ENCODE results near the gene DNASE1. TPM values are rescaled to one million over a fixed set of nuclear protein-coding genes. Genes with fewer than 3 reads are reported as not detected.
A peak's percentile ranks its signal among the peaks of the same experiment; 100 is the strongest.
"Not testable (repeated sequence)": the region's sequence is repeated elsewhere in the genome, so short reads cannot be mapped to it uniquely, and the experiment has no call there.

DNASE1 gene
- total RNA-seq: 7.4 and 12.2 TPM in 2 replicates

GRCh38 chr16:3654249-3654991 is at the start of gene DNASE1:
Gene DNASE1, plus strand, starts transcription at chr16:3654691. Its CDS starts 683 bp downstream, at chr16:3655374.
- no peak for DNase-seq (ENCODE audit: low read depth)

DNA sequence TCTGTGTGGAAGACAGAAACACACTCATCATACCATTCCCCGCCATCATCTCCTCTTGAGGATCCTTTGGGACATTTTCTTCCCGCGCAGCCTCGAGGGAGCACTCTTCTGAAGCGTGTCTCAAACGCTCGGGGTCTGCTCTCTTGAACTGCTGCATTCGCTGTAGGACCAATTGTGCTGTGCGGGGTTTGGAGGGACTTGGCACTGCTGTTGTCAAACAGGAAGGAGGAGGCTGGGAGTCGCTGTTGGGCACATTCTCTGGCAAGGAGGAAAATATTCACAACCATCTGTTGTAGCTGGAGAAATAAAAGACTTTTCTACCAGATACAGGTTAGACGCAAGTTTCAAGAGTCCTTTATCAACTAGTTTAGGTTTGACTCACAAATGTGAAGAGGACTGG is 48.0 kb upstream of the DNASE1 start:
- no peak for TF ChIP-seq CTCF (conservative IDR thresholded peaks at IDR 0.05; ENCODE audit: low read depth, low read length)
- DNase-seq (ENCODE audit: low read depth): no peak

More at GRCh38 chr16:3654249-3654991, at the start of gene DNASE1:
- peak; percentile 74 for TF ChIP-seq CTCF (conservative IDR thresholded peaks at IDR 0.05; ENCODE audit: low read depth, low read length)
- no peak within 1 kb of the TSS for H3K4me3 ChIP-seq (ENCODE audit: low read depth, low read length)

GRCh38 chr16:3607161-3607560 is 47.3 kb upstream of the DNASE1 start:
- no peak for TF ChIP-seq CTCF (conservative IDR thresholded peaks at IDR 0.05; ENCODE audit: low read depth, low read length)
- no peak overlapping the region for H3K4me3 ChIP-seq (ENCODE audit: low read depth, low read length)
- no peak for DNase-seq (ENCODE audit: low read depth)

More for the DNA sequence above, 48.0 kb upstream of the DNASE1 start:
- no peak overlapping the region for H3K4me3 ChIP-seq (ENCODE audit: low read depth, low read length)

- no peak overlapping the region for H3K4me3 ChIP-seq (ENCODE audit: low read depth, low read length)
- TF ChIP-seq CTCF (conservative IDR thresholded peaks at IDR 0.05; ENCODE audit: low read depth, low read length): no peak
- DNase-seq (ENCODE audit: low read depth): no peak
These were observed 46.9 kb upstream of the DNASE1 start for GRCh38 chr16:3607634-3608033.

GRCh38 chr16:3608069-3608468 is 46.4 kb upstream of the DNASE1 start:
- DNase-seq (ENCODE audit: low read depth): no peak
- no peak for TF ChIP-seq CTCF (conservative IDR thresholded peaks at IDR 0.05; ENCODE audit: low read depth, low read length)

DNA sequence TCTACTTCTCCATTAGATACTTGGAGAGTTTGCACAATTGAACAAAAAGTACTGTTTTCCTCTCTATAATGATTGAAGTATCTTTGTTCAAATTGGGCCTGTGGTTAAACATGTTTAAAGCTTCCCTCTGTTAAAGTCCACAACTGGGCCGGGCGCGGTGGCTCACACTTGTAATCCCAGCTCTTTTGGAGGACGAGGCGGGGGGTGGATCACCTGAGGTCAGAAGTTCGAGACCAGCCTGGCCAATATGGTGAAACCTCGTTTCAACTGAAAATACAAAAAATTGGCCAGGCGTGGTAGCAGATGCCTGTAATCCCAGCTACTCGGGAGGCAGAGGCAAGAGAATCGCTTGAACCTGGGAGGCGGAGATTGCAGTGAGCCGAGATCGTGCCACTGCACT is 45.5 kb upstream of the DNASE1 start:
- not testable (repeated sequence) for H3K4me3 ChIP-seq (ENCODE audit: low read depth, low read length); DNase-seq (ENCODE audit: low read depth)

More at GRCh38 chr16:3608069-3608468, 46.4 kb upstream of the DNASE1 start:
- H3K4me3 ChIP-seq (ENCODE audit: low read depth, low read length): no peak overlapping the region

DNA sequence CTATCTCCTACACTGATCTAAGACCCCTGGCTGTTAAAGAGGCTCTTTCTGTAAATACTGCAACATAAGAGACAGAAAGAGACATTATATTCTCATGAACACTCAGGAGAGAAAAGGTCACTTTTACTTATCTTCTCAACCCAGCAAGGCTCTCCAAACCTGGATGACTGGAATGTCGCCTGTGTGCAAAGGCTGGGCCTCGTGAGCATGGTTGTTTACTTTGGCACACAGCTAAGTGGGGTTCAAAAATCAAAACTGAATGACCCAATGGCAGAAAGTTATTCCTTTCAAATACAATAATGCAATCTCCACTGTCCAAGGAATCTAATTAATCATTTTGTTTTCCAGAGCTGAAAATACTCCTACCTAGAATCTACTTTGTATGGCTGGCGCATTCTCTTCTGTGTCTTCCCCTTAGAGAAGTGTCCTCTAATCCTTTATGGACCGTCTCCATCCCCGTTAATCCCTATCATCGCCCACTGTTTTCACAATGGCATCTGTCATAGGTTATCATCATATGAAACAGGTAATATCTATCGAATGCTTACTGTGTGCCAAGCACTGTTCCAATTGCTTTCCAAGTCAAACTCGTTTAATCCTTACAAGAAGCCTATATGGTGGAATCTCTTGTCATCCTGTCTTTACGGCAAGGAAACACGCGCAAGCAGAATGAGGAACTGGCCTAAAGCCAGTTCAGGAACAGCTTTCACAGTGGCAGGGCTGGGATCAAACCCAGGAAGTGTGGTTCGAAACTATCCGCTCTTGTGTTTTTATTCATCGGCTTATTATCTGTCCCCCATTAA is 44.4 kb upstream of the DNASE1 start:
- peak overlapping the region; percentile 98 for H3K4me3 ChIP-seq (ENCODE audit: low read depth, low read length)
- no peak for DNase-seq (ENCODE audit: low read depth)
- no peak for TF ChIP-seq CTCF (conservative IDR thresholded peaks at IDR 0.05; ENCODE audit: low read depth, low read length)

Measured in epithelial cell of proximal tubule (primary cell).